WTC11 (cell line): ENCODE results near the gene AMPD3. TPM values are rescaled to one million over a fixed set of nuclear protein-coding genes. Genes with fewer than 3 reads are reported as not detected.

ENCODE experiments used
- ATAC-seq: fragments of 200-7000 bp; cut with Tn5 transposase; 2 replicates; pipeline ENCODE4 v1.10.0; 2021; ENCODE audit warnings: mild to moderate bottlenecking, moderate library complexity
- CTCF ChIA-PET: fragments of 300-600 bp; sonication (Branson Sonifier 250); formaldehyde crosslinking; loops from one replicate; lab custom pipeline; 2021; ENCODE audit warnings: antibody characterized with exemption; lab: Charles Lee
- POLR2A ChIA-PET: fragments of 350-600 bp; sonication (Branson Sonifier 250); formaldehyde crosslinking; loops from one replicate; lab custom pipeline; 2021; ENCODE audit warnings: antibody characterized with exemption; lab: Charles Lee
- DNase-seq: peaks from one replicate; pipeline ENCODE4 v3.0.0; 2021; ENCODE audit warnings: low spot score
- H3K27ac Mint-ChIP-seq: 2 replicates; pipeline ENCODE4 v1.8.0; 2021; ENCODE audit warnings: mixed read lengths
- H3K27me3 Mint-ChIP-seq: 2 replicates; pipeline ENCODE4 v1.8.0; 2021; ENCODE audit warnings: low read depth, mild to moderate bottlenecking, moderate library complexity, mixed read lengths
- H3K36me3 Mint-ChIP-seq: 2 replicates; pipeline ENCODE4 v1.8.0; 2021; ENCODE audit warnings: mixed read lengths
- H3K4me1 Mint-ChIP-seq: 2 replicates; pipeline ENCODE4 v1.8.0; 2022; ENCODE audit warnings: mixed read lengths
- H3K4me3 Mint-ChIP-seq: 2 replicates; pipeline ENCODE4 v1.8.0; 2021; ENCODE audit warnings: mild to moderate bottlenecking, moderate library complexity, mixed read lengths
- H3K9me3 Mint-ChIP-seq: 2 replicates; pipeline ENCODE4 v1.8.0; 2021; ENCODE audit warnings: mixed read lengths
- ATF3 ChIP-seq: sonication (generic); formaldehyde crosslinking; conservative IDR thresholded peaks from 2 replicates; pipeline ENCODE4 v1.8.1; 2022; ENCODE audit warnings: mild to moderate bottlenecking, missing genetic modification reagents
- CREM ChIP-seq: sonication (generic); formaldehyde crosslinking; IDR thresholded peaks from 2 replicates; pipeline ENCODE4 v1.8.1; 2022; ENCODE audit warnings: mild to moderate bottlenecking, missing genetic modification reagents, moderate library complexity
- ESRRA ChIP-seq: sonication (generic); formaldehyde crosslinking; IDR thresholded peaks from 2 replicates; pipeline ENCODE4 v1.8.1; 2022; ENCODE audit warnings: mild to moderate bottlenecking, missing genetic modification reagents, borderline replicate concordance
- FOXJ3 ChIP-seq: sonication (generic); formaldehyde crosslinking; IDR thresholded peaks from 2 replicates; pipeline ENCODE4 v1.9.0; 2021; ENCODE audit warnings: missing genetic modification reagents, mild to moderate bottlenecking, borderline replicate concordance
- FOXK1 ChIP-seq: sonication (generic); formaldehyde crosslinking; IDR thresholded peaks from 2 replicates; pipeline ENCODE4 v1.8.0; 2022; ENCODE audit warnings: mild to moderate bottlenecking, moderate library complexity, missing genetic modification reagents
- IRF2 ChIP-seq: sonication (generic); formaldehyde crosslinking; IDR thresholded peaks from 2 replicates; pipeline ENCODE4 v1.8.0; 2022; ENCODE audit warnings: low read depth, missing genetic modification reagents, borderline replicate concordance
- SMAD3 ChIP-seq: sonication (generic); formaldehyde crosslinking; IDR thresholded peaks from 2 replicates; pipeline ENCODE4 v1.8.0; 2022; ENCODE audit warnings: missing genetic modification reagents, mild to moderate bottlenecking, borderline replicate concordance
- SP1 ChIP-seq: sonication (generic); formaldehyde crosslinking; conservative IDR thresholded peaks from 2 replicates; pipeline ENCODE4 v1.8.1; 2022; ENCODE audit warnings: missing genetic modification reagents
- TCF7 ChIP-seq: sonication (generic); formaldehyde crosslinking; IDR thresholded peaks from 2 replicates; pipeline ENCODE4 v1.8.0; 2022; ENCODE audit warnings: mild to moderate bottlenecking, low read depth, missing genetic modification reagents, moderate library complexity
- ZNF423 ChIP-seq: fragments of 250-450 bp; sonication (Bioruptor Pico); IDR thresholded peaks from 2 replicates; pipeline ENCODE4 v2.1.2; 2022; ENCODE audit warnings: mild to moderate bottlenecking, moderate library complexity
- total RNA-seq: library from RNA; stranded (reverse); gene quantifications from 3 replicates; pipeline ENCODE4 v1.2.3, GENCODE V29; 2021
- TF ChIP-seq, protein P1 (sequence below): sonication (generic); formaldehyde crosslinking; conservative IDR thresholded peaks from 2 replicates; pipeline ENCODE4 v1.8.1; 2023; ENCODE audit warnings: mild to moderate bottlenecking, low read depth, missing genetic modification reagents, moderate library complexity
- TF ChIP-seq, protein P2 (sequence below): sonication (generic); formaldehyde crosslinking; IDR thresholded peaks from 2 replicates; pipeline ENCODE4 v1.8.0; 2023; ENCODE audit warnings: missing genetic modification reagents, mild to moderate bottlenecking, borderline replicate concordance
- TF ChIP-seq, protein P3 (sequence below): fragments of 200-600 bp; IDR thresholded peaks from 2 replicates; pipeline ENCODE4 v1.8.0; 2022; ENCODE audit warnings: antibody characterized with exemption

The AMPD3 gene
- total RNA-seq, 1 experiment from 2014 or later: 6.4 TPM

- no peaks in the 10 kb centered on the region for H3K9me3 Mint-ChIP-seq
- POLR2A ChIA-PET: no interaction called here
- H3K27me3 Mint-ChIP-seq: peaks cover 16% of the 10 kb centered on the region
- no peak for TF ChIP-seq IRF2 (CRISPR knock-in tag)
- TF ChIP-seq, protein P1, sequence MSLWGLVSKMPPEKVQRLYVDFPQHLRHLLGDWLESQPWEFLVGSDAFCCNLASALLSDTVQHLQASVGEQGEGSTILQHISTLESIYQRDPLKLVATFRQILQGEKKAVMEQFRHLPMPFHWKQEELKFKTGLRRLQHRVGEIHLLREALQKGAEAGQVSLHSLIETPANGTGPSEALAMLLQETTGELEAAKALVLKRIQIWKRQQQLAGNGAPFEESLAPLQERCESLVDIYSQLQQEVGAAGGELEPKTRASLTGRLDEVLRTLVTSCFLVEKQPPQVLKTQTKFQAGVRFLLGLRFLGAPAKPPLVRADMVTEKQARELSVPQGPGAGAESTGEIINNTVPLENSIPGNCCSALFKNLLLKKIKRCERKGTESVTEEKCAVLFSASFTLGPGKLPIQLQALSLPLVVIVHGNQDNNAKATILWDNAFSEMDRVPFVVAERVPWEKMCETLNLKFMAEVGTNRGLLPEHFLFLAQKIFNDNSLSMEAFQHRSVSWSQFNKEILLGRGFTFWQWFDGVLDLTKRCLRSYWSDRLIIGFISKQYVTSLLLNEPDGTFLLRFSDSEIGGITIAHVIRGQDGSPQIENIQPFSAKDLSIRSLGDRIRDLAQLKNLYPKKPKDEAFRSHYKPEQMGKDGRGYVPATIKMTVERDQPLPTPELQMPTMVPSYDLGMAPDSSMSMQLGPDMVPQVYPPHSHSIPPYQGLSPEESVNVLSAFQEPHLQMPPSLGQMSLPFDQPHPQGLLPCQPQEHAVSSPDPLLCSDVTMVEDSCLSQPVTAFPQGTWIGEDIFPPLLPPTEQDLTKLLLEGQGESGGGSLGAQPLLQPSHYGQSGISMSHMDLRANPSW (CRISPR knock-in tag): no peak
- TF ChIP-seq, protein P2, sequence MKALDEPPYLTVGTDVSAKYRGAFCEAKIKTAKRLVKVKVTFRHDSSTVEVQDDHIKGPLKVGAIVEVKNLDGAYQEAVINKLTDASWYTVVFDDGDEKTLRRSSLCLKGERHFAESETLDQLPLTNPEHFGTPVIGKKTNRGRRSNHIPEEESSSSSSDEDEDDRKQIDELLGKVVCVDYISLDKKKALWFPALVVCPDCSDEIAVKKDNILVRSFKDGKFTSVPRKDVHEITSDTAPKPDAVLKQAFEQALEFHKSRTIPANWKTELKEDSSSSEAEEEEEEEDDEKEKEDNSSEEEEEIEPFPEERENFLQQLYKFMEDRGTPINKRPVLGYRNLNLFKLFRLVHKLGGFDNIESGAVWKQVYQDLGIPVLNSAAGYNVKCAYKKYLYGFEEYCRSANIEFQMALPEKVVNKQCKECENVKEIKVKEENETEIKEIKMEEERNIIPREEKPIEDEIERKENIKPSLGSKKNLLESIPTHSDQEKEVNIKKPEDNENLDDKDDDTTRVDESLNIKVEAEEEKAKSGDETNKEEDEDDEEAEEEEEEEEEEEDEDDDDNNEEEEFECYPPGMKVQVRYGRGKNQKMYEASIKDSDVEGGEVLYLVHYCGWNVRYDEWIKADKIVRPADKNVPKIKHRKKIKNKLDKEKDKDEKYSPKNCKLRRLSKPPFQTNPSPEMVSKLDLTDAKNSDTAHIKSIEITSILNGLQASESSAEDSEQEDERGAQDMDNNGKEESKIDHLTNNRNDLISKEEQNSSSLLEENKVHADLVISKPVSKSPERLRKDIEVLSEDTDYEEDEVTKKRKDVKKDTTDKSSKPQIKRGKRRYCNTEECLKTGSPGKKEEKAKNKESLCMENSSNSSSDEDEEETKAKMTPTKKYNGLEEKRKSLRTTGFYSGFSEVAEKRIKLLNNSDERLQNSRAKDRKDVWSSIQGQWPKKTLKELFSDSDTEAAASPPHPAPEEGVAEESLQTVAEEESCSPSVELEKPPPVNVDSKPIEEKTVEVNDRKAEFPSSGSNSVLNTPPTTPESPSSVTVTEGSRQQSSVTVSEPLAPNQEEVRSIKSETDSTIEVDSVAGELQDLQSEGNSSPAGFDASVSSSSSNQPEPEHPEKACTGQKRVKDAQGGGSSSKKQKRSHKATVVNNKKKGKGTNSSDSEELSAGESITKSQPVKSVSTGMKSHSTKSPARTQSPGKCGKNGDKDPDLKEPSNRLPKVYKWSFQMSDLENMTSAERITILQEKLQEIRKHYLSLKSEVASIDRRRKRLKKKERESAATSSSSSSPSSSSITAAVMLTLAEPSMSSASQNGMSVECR (CRISPR knock-in tag): no peak
- no peak for TF ChIP-seq FOXJ3 (CRISPR knock-in tag)
- TF ChIP-seq CREM (CRISPR knock-in tag): no peak
- no peak for TF ChIP-seq SP1
- no peak for TF ChIP-seq ZNF423
- no peak for TF ChIP-seq FOXK1 (CRISPR knock-in tag)
- no peak for TF ChIP-seq ESRRA (CRISPR knock-in tag)
- no peak overlapping the region for H3K27ac Mint-ChIP-seq
- DNase-seq: no peak
- no peak for ATAC-seq
- H3K36me3 Mint-ChIP-seq: no peaks in the 10 kb centered on the region
- CTCF ChIA-PET: no interaction called here
- H3K4me3 Mint-ChIP-seq: no peak overlapping the region
- H3K4me1 Mint-ChIP-seq: peaks cover 15% of the 10 kb centered on the region
Observed at GRCh38 chr11:10543782-10544181, 88.7 kb downstream of the AMPD3 start.

DNA sequence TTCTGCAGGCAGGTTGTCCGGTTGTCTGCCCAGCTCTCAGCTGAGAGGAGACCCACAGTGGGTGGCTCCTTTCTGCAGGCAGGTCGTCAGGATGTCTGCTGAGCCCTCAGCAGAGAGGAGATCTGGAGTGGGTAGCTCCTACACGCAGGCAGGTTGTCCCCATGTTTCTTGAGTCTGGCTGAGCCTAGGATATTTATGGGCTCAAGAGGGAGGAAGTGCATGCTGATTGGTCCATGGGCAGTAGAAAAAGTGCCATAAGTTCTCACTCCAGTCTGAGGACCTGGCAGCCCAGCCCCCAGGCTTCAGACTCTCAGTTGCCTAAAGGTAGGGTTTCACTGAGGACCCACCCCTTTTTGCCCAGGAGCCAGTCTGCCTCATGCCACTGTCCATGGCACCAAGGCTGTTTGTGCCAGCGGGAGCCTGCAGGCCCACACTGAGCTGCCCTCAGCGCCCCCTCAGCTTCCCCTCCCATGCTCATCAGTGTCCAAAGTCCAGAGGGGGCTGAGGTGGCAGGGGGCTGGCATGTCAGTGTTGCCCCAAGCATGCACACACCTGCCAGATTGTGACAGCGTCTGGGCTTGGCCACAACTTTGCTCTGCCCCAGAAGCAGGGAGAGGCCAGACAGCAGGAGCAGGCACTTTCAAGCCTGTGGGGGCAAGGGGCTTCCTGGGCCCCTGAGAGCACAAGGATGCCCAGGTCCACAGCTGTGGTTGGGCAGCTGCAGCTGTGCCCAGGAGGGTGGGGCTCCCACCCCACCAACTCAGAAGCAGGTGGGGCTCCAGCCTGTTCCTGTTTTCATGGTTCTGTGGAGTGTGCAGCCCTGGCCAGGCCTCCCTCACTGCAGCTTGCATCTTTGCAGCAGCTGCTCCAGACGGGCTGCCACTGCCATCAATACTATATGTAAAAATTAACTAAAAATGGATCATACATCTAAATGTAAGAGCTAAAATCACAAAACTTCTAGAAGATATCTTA lies 89.7 kb downstream of the AMPD3 start:
- Mint-ChIP-seq H3K9me3 (no peaks in the 10 kb centered on the region), H3K36me3 (no peaks in the 10 kb centered on the region), H3K4me1 (peaks cover 12% of the 10 kb centered on the region)
- TF ChIP-seq ATF3 (CRISPR knock-in tag) (no peak), SP1 (no peak), SMAD3 (no peak), TCF7 (CRISPR knock-in tag) (no peak)
- TF ChIP-seq, protein P3, sequence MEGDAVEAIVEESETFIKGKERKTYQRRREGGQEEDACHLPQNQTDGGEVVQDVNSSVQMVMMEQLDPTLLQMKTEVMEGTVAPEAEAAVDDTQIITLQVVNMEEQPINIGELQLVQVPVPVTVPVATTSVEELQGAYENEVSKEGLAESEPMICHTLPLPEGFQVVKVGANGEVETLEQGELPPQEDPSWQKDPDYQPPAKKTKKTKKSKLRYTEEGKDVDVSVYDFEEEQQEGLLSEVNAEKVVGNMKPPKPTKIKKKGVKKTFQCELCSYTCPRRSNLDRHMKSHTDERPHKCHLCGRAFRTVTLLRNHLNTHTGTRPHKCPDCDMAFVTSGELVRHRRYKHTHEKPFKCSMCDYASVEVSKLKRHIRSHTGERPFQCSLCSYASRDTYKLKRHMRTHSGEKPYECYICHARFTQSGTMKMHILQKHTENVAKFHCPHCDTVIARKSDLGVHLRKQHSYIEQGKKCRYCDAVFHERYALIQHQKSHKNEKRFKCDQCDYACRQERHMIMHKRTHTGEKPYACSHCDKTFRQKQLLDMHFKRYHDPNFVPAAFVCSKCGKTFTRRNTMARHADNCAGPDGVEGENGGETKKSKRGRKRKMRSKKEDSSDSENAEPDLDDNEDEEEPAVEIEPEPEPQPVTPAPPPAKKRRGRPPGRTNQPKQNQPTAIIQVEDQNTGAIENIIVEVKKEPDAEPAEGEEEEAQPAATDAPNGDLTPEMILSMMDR: no peak
- TF ChIP-seq, all 79 proteins: peak for 0
- POLR2A ChIA-PET: interaction anchor here (0.5 kb wide), 1 partner anchor 1304 kb away, joined by 4 read pairs; no protein-coding TSS in a partner anchor
- DNase-seq: no peak
- Mint-ChIP-seq H3K4me3 (no peak overlapping the region), H3K27me3 (peaks cover 14% of the 10 kb centered on the region), H3K27ac (no peak overlapping the region)
- no peak for ATAC-seq
- CTCF ChIA-PET: no interaction called here
